ENCODE measurements around the gene GADD45B. TPM values are rescaled to one million over a fixed set of nuclear protein-coding genes. Genes with fewer than 3 reads are reported as not detected.
A peak's percentile ranks its signal among the peaks of the same experiment; 100 is the strongest.

Gene GADD45B
- total RNA-seq, 1 experiment from 2014 or later = 37.9 TPM

GRCh38 chr19:2434267-2434666 lies 41.7 kb upstream of the GADD45B start:
- BruUV-seq (replicated peaks) = TSS peak; percentile 45
- Histone ChIP-seq H3K27ac (ENCODE audit: low read depth, low read length) (no peak overlapping the region), H3K9ac (ENCODE audit: low read length) (no peak overlapping the region), H3K9me3 (ENCODE audit: control insufficient read depth in 1 of 2, insufficient read depth in 1 of 2, low read depth in 1 of 2, low read length in 2 of 2) (no peaks in the 10 kb centered on the region), H3K36me3 (ENCODE audit: control insufficient read depth in 1 of 2, insufficient read depth in 2 of 2, low read length in 2 of 2) (peaks cover 37 to 54% of the 10 kb centered on the region in 2 experiments), H3K79me2 (ENCODE audit: insufficient read depth, low read length) (peaks cover 35% of the 10 kb centered on the region), H3K4me1 (ENCODE audit: control insufficient read depth in 1 of 2, insufficient read depth in 2 of 2, low read length in 2 of 2) (no peaks in the 10 kb centered on the region), H2AFZ (ENCODE audit: low read depth, low read length, poor library complexity, severe bottlenecking) (no peak overlapping the region), H3K4me2 (ENCODE audit: low read length) (no peak overlapping the region), H4K20me1 (ENCODE audit: insufficient read depth) (no peaks in the 10 kb centered on the region), H3K4me3 (replicated peaks in 1 of 2; ENCODE audit: low read depth in 1 of 2, low read length in 2 of 2) (no peak overlapping the region), H3K9me2 (ENCODE audit: insufficient read depth) (no peaks in the 10 kb centered on the region), H3K27me3 (ENCODE audit: insufficient read depth, low read length) (no peaks in the 10 kb centered on the region)
- ChIA-PET RAD21 (ENCODE audit: low non-redundant PET in 1 of 2, low total read pairs in 2 of 2, uncharacterized antibody in 2 of 2, unreplicated experiment in 2 of 2) (no interaction called here), POLR2A (no interaction called here), CTCF (no interaction called here)
- ATAC-seq (no peak), DNase-seq (ENCODE audit: low read depth, low spot score) (no peak)
- intact Hi-C loops (cut with micrococcal nuclease) = no loop called here
- no peak for TF ChIP-seq JUND (IDR thresholded peaks at IDR 0.05)
- no peak for TF ChIP-seq FOSL1 (IDR thresholded peaks at IDR 0.05; ENCODE audit: low read depth)
- TF ChIP-seq MAX (IDR thresholded peaks at IDR 0.05) = no peak
- TF ChIP-seq TCF7L2 (IDR thresholded peaks at IDR 0.05; ENCODE audit: borderline replicate concordance, extremely low read depth, insufficient read depth, insufficient read length) = no peak
- TF ChIP-seq POLR2A (IDR thresholded peaks at IDR 0.05; ENCODE audit: borderline replicate concordance, extremely low read depth, insufficient read depth, insufficient read length) = no peak

GRCh38 chr19:2434721-2435265 lies 41.1 kb upstream of the GADD45B start:
- Histone ChIP-seq H4K20me1 (ENCODE audit: insufficient read depth) (no peaks in the 10 kb centered on the region), H3K9ac (ENCODE audit: low read length) (no peak overlapping the region), H3K4me2 (ENCODE audit: low read length) (no peak overlapping the region), H3K36me3 (ENCODE audit: control insufficient read depth in 1 of 2, insufficient read depth in 2 of 2, low read length in 2 of 2) (peaks cover 35 to 51% of the 10 kb centered on the region in 2 experiments), H3K27me3 (ENCODE audit: insufficient read depth, low read length) (no peaks in the 10 kb centered on the region), H2AFZ (ENCODE audit: low read depth, low read length, poor library complexity, severe bottlenecking) (no peak overlapping the region), H3K79me2 (ENCODE audit: insufficient read depth, low read length) (peaks cover 39% of the 10 kb centered on the region), H3K9me2 (ENCODE audit: insufficient read depth) (no peaks in the 10 kb centered on the region), H3K27ac (ENCODE audit: low read depth, low read length) (no peak overlapping the region), H3K4me3 (replicated peaks in 1 of 2; ENCODE audit: low read depth in 1 of 2, low read length in 2 of 2) (no peak overlapping the region), H3K4me1 (ENCODE audit: control insufficient read depth in 1 of 2, insufficient read depth in 2 of 2, low read length in 2 of 2) (no peaks in the 10 kb centered on the region), H3K9me3 (ENCODE audit: control insufficient read depth in 1 of 2, insufficient read depth in 1 of 2, low read depth in 1 of 2, low read length in 2 of 2) (no peaks in the 10 kb centered on the region)
- ChIA-PET POLR2A (no interaction called here), CTCF (no interaction called here), RAD21 (ENCODE audit: low non-redundant PET in 1 of 2, low total read pairs in 2 of 2, uncharacterized antibody in 2 of 2, unreplicated experiment in 2 of 2) (no interaction called here)
- BruUV-seq (replicated peaks) = no TSS peak
- DNase-seq (ENCODE audit: low read depth, low spot score) = no peak
- intact Hi-C loops (cut with micrococcal nuclease) = no loop called here
- ATAC-seq = no peak
- TF ChIP-seq ZFX (IDR thresholded peaks at IDR 0.05) = no peak
- no peak for TF ChIP-seq RAD21 (IDR thresholded peaks at IDR 0.05; ENCODE audit: low read depth)
- TF ChIP-seq SRF (IDR thresholded peaks at IDR 0.05; ENCODE audit: low read depth) = no peak
- no peak for TF ChIP-seq EZH2 (IDR thresholded peaks at IDR 0.05)
- no peak for TF ChIP-seq EGR1 (IDR thresholded peaks at IDR 0.05; ENCODE audit: low read depth)
- no peak for TF ChIP-seq POLR2AphosphoS5 (IDR thresholded peaks at IDR 0.05; ENCODE audit: low read depth, low read length)
- no peak for TF ChIP-seq FOSL1 (IDR thresholded peaks at IDR 0.05; ENCODE audit: low read depth)
- TF ChIP-seq CBX3 (IDR thresholded peaks at IDR 0.05; ENCODE audit: low read depth) = no peak
- no peak for TF ChIP-seq ZNF274 (IDR thresholded peaks at IDR 0.05; ENCODE audit: low read depth, low read length)
- no peak for TF ChIP-seq TCF7L2 (IDR thresholded peaks at IDR 0.05; ENCODE audit: borderline replicate concordance, extremely low read depth, insufficient read depth, insufficient read length)
- TF ChIP-seq ATF3 (IDR thresholded peaks at IDR 0.05) = no peak
- no peak for TF ChIP-seq CEBPB (IDR thresholded peaks at IDR 0.05; ENCODE audit: low read depth)
- TF ChIP-seq ZBTB33 (IDR thresholded peaks at IDR 0.05; ENCODE audit: extremely low read depth, insufficient replicate concordance, low read length) = no peak
- TF ChIP-seq POLR2A (IDR thresholded peaks at IDR 0.05; ENCODE audit: borderline replicate concordance, extremely low read depth, insufficient read depth, insufficient read length) = no peak
- no peak for TF ChIP-seq CTCF (IDR thresholded peaks at IDR 0.05 in 2 of 3, conservative IDR thresholded peaks at IDR 0.05 in 1 of 3; ENCODE audit: borderline replicate concordance in 1 of 3, insufficient read depth in 1 of 3, low read depth in 2 of 3, low read length in 2 of 3)

Measured in HCT116 (cell line).